Suprapubic skin (tissue), 4 donors: Measurements from ENCODE around the gene TRMT11. TPM values are rescaled to one million over a fixed set of nuclear protein-coding genes. Genes with fewer than 3 reads are reported as not detected.
A peak's percentile ranks its signal among the peaks of the same experiment; 100 is the strongest.

Source experiments
- DNase-seq, 2 donors: peaks; one replicate each; pipeline ENCODE4 v3.0.0-alpha.2; 2019; ENCODE audit warnings: low spot score in 2 of 2
- H3K27ac ChIP-seq: fragments of 200-600 bp; sonication (generic); one replicate; pipeline ENCODE4 v1.5.1; 2019
- H3K27me3 ChIP-seq: fragments of 200-600 bp; sonication (generic); one replicate; pipeline ENCODE4 v1.5.1; 2019
- H3K36me3 ChIP-seq: fragments of 200-600 bp; sonication (generic); one replicate; pipeline ENCODE4 v1.5.1; 2019
- H3K4me1 ChIP-seq: fragments of 200-600 bp; sonication (generic); one replicate; pipeline ENCODE4 v1.5.1; 2019
- H3K4me3 ChIP-seq: fragments of 200-600 bp; sonication (generic); one replicate; pipeline ENCODE4 v1.5.1; 2019; ENCODE audit warnings: mild to moderate bottlenecking
- H3K9me3 ChIP-seq: fragments of 200-600 bp; sonication (generic); one replicate; pipeline ENCODE4 v1.5.1; 2019
- EP300 ChIP-seq: sonication (generic); formaldehyde crosslinking; IDR thresholded peaks from one replicate; pipeline ENCODE4 v1.6.1; 2017; ENCODE audit warnings: antibody characterized with exemption
- POLR2A ChIP-seq, 2 donors: fragments of 450-650 bp; IDR thresholded peaks; one replicate each; pipeline ENCODE4 v1.6.1; 2017; ENCODE audit warnings: antibody characterized with exemption in 2 of 2, mild to moderate bottlenecking in 2 of 2, moderate library complexity in 2 of 2
- POLR2AphosphoS5 ChIP-seq, 3 donors: sonication (generic); formaldehyde crosslinking; IDR thresholded peaks; one replicate each; pipeline ENCODE4 v1.6.1; 2017; ENCODE audit warnings: antibody characterized with exemption in 3 of 3
- WGBS: methylation state at CpG from one replicate; pipeline ENCODE4 v1.1.5; 2018; 5-methylcytosine and 5-hydroxymethylcytosine counted together
- total RNA-seq, 4 donors: library from RNA; depleted of rRNA; stranded (reverse); fragments of >200 nt; gene quantifications; one replicate each; pipeline ENCODE4 v1.1.0, GENCODE V29; 2016
- TF ChIP-seq, protein P1 (sequence below), 2 donors: fragments of 200-600 bp in 1 of 2; fragments of 450-650 bp in 1 of 2; sonication (generic) in 1 of 2; IDR thresholded peaks; one replicate each; pipeline ENCODE4 v1.5.1; 2016 to 2019; ENCODE audit warnings: antibody characterized with exemption in 2 of 2, mild to moderate bottlenecking in 1 of 2, moderate library complexity in 1 of 2

TRMT11 gene
- total RNA-seq, 4 donors from 2014 or later = 6.6 to 28.4 (median 11.1) TPM

DNA sequence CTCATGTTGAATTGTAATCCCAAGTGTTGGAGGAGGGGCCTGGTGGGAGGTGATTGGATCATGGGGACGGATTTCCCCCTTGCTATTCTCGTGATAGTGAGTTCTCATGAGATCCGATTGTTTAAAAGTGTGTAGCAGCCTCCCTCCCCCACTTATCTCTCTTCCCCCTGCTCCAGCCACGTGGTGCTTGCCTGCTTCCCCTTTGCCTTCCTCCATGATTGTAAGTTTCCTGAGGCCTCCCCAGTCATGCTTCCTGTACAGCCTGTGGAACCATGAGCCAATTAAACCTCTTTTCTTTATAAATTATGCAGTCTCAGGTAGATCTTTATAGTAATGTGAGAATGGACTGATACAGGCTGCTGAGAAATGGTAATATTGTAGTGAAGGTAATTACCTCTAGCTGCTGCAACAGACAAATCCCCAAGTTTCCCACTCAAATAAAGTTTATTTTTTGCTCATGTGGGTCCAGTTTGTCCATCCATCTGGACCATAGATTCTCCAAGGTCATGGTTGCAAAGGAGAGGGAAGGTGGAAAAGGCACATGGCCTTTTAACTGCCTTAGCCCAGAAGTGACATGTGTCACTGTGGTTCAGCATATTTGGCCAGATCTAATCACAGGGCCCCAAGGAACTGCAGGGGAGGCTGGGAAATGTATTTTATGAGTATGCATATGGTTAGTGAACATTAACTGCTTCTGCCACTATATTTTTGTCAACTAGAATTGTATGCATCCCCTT is 89.2 kb downstream of the TRMT11 start:
- Histone ChIP-seq H3K27me3 (no peaks in the 10 kb centered on the region), H3K4me1 (peaks cover 9% of the 10 kb centered on the region), H3K4me3 (no peak overlapping the region), H3K36me3 (no peaks in the 10 kb centered on the region), H3K9me3 (no peaks in the 10 kb centered on the region), H3K27ac (no peak overlapping the region)
- TF ChIP-seq EP300 = no peak
- DNase-seq = no peak
- 93% methylated on average over 4 of the region's 4 CpGs for WGBS

DNA sequence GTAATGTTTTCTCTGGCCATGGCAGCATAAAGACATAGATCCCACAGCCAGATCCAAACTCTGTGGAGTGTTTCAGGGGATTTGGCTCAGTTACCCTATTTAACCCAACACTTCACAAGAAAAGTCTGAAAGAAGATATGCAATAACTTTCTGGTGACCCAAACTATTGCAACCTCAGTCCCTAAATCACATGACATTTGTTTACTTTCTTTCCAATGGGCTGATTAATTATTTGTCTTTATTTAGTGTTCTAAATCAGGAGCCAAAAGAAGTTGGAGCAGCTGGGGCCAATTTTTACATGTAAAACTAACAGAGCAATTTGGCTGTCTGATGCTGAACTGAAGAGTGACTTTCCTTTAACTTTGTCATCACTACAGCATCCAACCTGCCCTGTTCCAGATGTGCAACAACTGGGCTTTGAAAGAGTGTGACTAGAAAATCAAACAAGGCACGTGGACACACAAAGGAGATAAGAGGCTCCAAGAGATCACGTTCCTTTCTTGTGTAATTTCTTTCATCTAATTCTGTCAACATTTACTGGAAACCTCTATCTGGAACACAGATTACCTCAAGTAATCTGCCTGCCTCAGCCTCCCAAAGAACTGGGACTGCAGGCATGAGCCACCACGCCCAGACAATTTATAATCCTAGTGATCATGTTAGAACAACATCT is 90.8 kb downstream of the TRMT11 start:
- no peak for DNase-seq
- no peaks in the 10 kb centered on the region for H3K36me3 ChIP-seq
- no peak overlapping the region for H3K4me3 ChIP-seq
- H3K27ac ChIP-seq = peak overlapping the region; percentile 59
- H3K4me1 ChIP-seq = peaks cover 6% of the 10 kb centered on the region
- TF ChIP-seq, protein P1, sequence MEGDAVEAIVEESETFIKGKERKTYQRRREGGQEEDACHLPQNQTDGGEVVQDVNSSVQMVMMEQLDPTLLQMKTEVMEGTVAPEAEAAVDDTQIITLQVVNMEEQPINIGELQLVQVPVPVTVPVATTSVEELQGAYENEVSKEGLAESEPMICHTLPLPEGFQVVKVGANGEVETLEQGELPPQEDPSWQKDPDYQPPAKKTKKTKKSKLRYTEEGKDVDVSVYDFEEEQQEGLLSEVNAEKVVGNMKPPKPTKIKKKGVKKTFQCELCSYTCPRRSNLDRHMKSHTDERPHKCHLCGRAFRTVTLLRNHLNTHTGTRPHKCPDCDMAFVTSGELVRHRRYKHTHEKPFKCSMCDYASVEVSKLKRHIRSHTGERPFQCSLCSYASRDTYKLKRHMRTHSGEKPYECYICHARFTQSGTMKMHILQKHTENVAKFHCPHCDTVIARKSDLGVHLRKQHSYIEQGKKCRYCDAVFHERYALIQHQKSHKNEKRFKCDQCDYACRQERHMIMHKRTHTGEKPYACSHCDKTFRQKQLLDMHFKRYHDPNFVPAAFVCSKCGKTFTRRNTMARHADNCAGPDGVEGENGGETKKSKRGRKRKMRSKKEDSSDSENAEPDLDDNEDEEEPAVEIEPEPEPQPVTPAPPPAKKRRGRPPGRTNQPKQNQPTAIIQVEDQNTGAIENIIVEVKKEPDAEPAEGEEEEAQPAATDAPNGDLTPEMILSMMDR (IDR thresholded peaks at IDR 0.05) = no peak
- peak in 2 of 3 donors; percentile 28 to 70 for TF ChIP-seq POLR2AphosphoS5 (IDR thresholded peaks at IDR 0.05)
- H3K9me3 ChIP-seq = no peaks in the 10 kb centered on the region
- 27% methylated on average over 3 of the region's 3 CpGs for WGBS
- H3K27me3 ChIP-seq = no peaks in the 10 kb centered on the region

DNA sequence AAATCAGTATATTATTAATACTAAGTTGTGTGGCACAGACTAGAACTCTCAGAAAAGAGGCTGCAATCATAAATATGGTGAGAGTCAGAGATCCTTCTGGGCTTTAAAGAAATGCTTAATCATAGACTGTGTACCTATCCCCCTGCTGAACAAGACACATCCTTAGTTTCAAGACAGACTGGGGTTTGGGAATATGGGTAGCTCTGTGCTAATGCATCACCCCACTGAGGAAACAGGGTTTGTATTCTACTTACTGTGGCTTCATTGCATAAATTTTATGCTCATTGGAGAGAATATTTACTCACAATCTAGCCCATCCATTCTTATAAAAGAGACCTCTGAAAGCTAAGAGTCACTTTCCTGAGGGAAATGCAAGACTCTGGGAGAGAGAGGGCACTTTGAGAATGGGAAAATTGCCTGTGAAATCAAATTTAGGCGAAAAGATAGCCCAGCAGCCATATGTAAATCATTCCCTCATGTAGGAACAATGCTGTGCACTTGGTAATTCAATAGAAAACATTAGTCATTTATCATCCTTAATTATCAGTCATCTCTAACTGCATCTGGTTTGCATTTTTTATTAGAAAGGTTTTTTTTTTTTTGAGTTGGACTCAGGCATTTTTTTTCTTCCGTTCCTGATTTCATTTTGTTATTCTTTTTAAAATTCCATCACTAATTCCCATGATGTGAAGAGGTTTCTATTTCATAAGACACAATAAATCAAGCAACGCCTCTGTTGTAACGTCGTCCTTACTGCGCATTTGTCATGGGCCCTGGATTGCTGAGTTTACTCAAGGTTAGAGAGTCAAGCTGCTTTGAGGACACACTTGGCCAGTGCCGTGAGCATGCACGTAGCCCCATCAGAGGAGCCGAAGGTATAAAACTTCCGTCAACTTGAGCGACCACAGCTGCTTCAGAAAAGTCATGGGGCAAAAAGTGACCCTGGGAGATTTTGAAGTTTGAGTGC is 91.8 kb downstream of the TRMT11 start:
- peak overlapping the region; percentile 59 for H3K27ac ChIP-seq
- 71% methylated on average over 11 of the region's 11 CpGs for WGBS
- no peak overlapping the region for H3K4me3 ChIP-seq
- H3K27me3 ChIP-seq = no peaks in the 10 kb centered on the region
- no peaks in the 10 kb centered on the region for H3K9me3 ChIP-seq
- H3K4me1 ChIP-seq = peaks cover 6% of the 10 kb centered on the region
- H3K36me3 ChIP-seq = no peaks in the 10 kb centered on the region
- peak in 1 of 3 donors; percentile 74 for TF ChIP-seq POLR2AphosphoS5 (IDR thresholded peaks at IDR 0.05)
- TF ChIP-seq, protein P1 (IDR thresholded peaks at IDR 0.05) = no peak
- peak in 1 of 2 donors; percentile 79 for DNase-seq

DNA sequence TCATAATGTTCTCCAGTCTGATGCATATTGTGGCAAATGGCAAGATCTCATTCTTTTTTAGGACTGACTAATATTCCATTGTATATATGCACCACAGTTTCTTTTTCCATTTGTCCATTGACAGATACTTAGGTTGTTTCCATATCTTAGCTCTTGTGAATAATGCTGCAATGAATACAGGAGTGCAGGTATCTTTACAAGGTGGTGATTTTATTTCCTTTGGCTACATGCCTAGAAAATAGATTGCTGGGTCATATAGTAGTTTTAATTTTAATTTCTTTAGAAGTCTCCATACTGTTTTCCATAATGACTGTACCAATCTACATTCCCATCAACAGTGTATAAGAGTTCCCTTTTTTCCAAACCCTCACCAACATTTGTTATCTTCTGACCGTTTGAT is 97.5 kb downstream of the TRMT11 start:
- Histone ChIP-seq H3K27ac (no peak overlapping the region), H3K4me1 (no peaks in the 10 kb centered on the region), H3K9me3 (no peaks in the 10 kb centered on the region), H3K4me3 (no peak overlapping the region), H3K36me3 (no peaks in the 10 kb centered on the region), H3K27me3 (no peaks in the 10 kb centered on the region)
- TF ChIP-seq POLR2A (IDR thresholded peaks at IDR 0.05) = no peak
- TF ChIP-seq EP300 = no peak
- no peak for TF ChIP-seq POLR2AphosphoS5 (IDR thresholded peaks at IDR 0.05)
- TF ChIP-seq, protein P1 (IDR thresholded peaks at IDR 0.05) = no peak
- DNase-seq = no peak
- WGBS = 93% methylated on average over 1 of the region's 1 CpG

DNA sequence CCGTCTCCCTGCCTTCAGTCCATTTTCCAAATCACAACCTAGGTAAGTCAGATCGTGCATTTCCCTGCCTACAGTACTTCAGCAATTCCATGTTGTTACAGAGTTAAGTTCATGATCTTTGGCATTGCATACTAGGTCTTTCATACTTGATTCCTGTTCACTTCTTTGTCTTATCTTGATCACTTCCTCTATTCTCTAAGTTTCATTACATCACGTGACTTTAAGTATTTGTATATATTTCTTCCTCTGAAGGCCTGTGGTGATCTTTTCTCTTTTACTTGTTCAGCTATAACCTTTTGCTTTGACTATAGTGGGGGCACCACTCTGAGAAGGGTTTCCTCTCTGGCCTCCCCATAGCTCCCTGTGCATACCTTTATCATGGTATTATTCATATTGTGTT is 100.2 kb downstream of the TRMT11 start:
- no peak for DNase-seq
- 84% methylated on average over 3 of the region's 3 CpGs for WGBS
- no peaks in the 10 kb centered on the region for H3K4me1 ChIP-seq
- TF ChIP-seq EP300 (no peak), POLR2A (IDR thresholded peaks at IDR 0.05) (no peak), POLR2AphosphoS5 (IDR thresholded peaks at IDR 0.05) (no peak)
- TF ChIP-seq, protein P1 (IDR thresholded peaks at IDR 0.05) = no peak
- H3K4me3 ChIP-seq = no peak overlapping the region
- no peaks in the 10 kb centered on the region for H3K27me3 ChIP-seq
- no peaks in the 10 kb centered on the region for H3K36me3 ChIP-seq
- H3K9me3 ChIP-seq = no peaks in the 10 kb centered on the region
- H3K27ac ChIP-seq = no peak overlapping the region

Other genes with a start within 250 kb of the TRMT11 start
- 1 to 10 TPM in 3 of 4 donors, under 1 TPM in 1; 0.76 to 3.0 (median 1.9) TPM for gene HEY2, start 236.9 kb upstream of the TRMT11 start, total RNA-seq
- gene NCOA7, start 195.6 kb upstream of the TRMT11 start, total RNA-seq = 10 to 100 TPM; 11.1 to 28.4 (median 22.1) TPM
- gene HINT3, start 29.8 kb upstream of the TRMT11 start, total RNA-seq = 10 to 100 TPM; 12.5 to 27.0 (median 16.6) TPM